NCI-H2227 (cell line): ENCODE results near the gene RIPOR1.
A peak's percentile ranks its signal among the peaks of the same experiment; 100 is the strongest.
"Not testable (repeated sequence)": the region's sequence is repeated elsewhere in the genome, so short reads cannot be mapped to it uniquely, and the experiment has no call there.

ENCODE experiments used
- DNase-seq: peaks from one replicate; lab custom pipeline; 2025; ENCODE audit not compliant: unreplicated experiment; lab: John Stamatoyannopoulos, UW

Gene RIPOR1

GRCh38 chr16:67528222-67528869 is at the start of gene RIPOR1:
RIPOR1 (plus strand) TSS chr16:67528829; CDS start chr16:67538447, 9,618 bp downstream.
- peak; percentile 45 for DNase-seq

- peak; percentile 98 for DNase-seq
Measured at GRCh38 chr16:67480833-67481560, 47.6 kb upstream of the RIPOR1 start, which contains the start of gene ATP6V0D1. ATP6V0D1 (minus strand) TSS chr16:67481157; CDS start chr16:67481086, 71 bp downstream.

- peak; percentile 25 for DNase-seq
Measured at GRCh38 chr16:67481561-67482232, 46.9 kb upstream of the RIPOR1 start.

- DNase-seq, result no peak
Measured at GRCh38 chr16:67482233-67482924, 46.2 kb upstream of the RIPOR1 start.

GRCh38 chr16:67483150-67483549 is 45.5 kb upstream of the RIPOR1 start, which contains the start of gene AGRP:
AGRP (minus strand) TSS chr16:67483547; CDS start chr16:67483398, 149 bp downstream.
- no peak for DNase-seq

- no peak for DNase-seq
Measured at GRCh38 chr16:67483731-67484525, 44.7 kb upstream of the RIPOR1 start.

GRCh38 chr16:67486805-67487204 is 41.8 kb upstream of the RIPOR1 start:
- no peak for DNase-seq

- DNase-seq, result not testable (repeated sequence)
Measured at GRCh38 chr16:67487561-67487960, 41.1 kb upstream of the RIPOR1 start.

GRCh38 chr16:67489401-67490083 is 39.1 kb upstream of the RIPOR1 start:
- DNase-seq, result no peak

GRCh38 chr16:67490335-67491096 is 38.1 kb upstream of the RIPOR1 start:
- no peak for DNase-seq

- no peak for DNase-seq
Measured at GRCh38 chr16:67499106-67499505, 29.5 kb upstream of the RIPOR1 start.

GRCh38 chr16:67504031-67505021 is 24.3 kb upstream of the RIPOR1 start:
- DNase-seq, result no peak

GRCh38 chr16:67506468-67506867 is 22.2 kb upstream of the RIPOR1 start:
- DNase-seq, result no peak

- DNase-seq, result no peak
Measured at GRCh38 chr16:67509016-67509415, 19.6 kb upstream of the RIPOR1 start.

- DNase-seq, result not testable (repeated sequence)
Measured at GRCh38 chr16:67513892-67514291, 14.7 kb upstream of the RIPOR1 start.

- peak; percentile 69 for DNase-seq
Measured at GRCh38 chr16:67514382-67514828, 14.2 kb upstream of the RIPOR1 start.

GRCh38 chr16:67516296-67517154 is 12.1 kb upstream of the RIPOR1 start:
- no peak for DNase-seq
